ENCODE measurements around the gene COQ2.
"Not testable (repeated sequence)": the region's sequence is repeated elsewhere in the genome, so short reads cannot be mapped to it uniquely, and the experiment has no call there.

The COQ2 gene

DNA sequence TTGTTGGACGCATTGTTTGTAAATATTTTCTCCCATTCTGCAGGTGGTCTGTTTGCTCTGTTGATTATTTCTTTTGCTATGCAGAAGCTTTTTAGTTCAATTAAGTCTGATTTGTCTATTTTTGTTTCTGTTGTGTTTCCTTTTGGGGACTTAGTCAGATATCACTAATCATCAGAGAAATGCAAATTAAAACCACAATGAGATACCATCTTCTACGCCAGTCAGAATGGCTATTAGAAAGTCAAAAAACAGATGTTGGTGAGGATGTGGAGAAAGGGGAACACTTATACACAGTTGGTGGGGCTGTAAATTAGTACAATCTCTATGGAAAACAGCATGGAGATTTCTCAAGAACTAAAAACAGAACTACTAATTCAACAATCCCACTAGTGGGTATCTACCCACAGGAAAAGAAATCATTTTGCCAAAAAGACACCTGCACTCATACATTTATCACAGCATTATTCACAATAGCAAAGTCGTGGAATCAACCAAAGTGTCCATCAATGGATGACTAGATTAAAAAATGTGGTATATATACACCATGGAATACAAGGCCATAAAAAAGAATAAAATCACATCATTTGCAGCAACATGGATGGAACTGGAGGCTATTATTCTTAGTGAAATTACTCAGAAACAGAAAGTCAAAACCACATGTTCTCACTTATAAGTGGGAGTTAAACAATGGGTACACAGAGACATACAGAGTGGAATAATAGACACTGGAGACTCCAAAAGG is 8.1 kb downstream of the COQ2 start:
- H3F3A ChIP-seq (ENCODE audit: control insufficient read depth, insufficient read depth), result peaks cover 12% of the 10 kb centered on the region; the same call in 1 of the 2 replicates
- peak overlapping the region; percentile 18; the same call in 1 of the 2 replicates for H3K4me3 ChIP-seq (ENCODE audit: low read length)
- no peaks in the 10 kb centered on the region for H4K20me1 ChIP-seq (ENCODE audit: control insufficient read depth, insufficient read depth, low read depth, low read length)
- H3K9me2 ChIP-seq (replicated peaks; ENCODE audit: control insufficient read depth, low read length), result no peaks in the 10 kb centered on the region
- TF ChIP-seq, protein P1, sequence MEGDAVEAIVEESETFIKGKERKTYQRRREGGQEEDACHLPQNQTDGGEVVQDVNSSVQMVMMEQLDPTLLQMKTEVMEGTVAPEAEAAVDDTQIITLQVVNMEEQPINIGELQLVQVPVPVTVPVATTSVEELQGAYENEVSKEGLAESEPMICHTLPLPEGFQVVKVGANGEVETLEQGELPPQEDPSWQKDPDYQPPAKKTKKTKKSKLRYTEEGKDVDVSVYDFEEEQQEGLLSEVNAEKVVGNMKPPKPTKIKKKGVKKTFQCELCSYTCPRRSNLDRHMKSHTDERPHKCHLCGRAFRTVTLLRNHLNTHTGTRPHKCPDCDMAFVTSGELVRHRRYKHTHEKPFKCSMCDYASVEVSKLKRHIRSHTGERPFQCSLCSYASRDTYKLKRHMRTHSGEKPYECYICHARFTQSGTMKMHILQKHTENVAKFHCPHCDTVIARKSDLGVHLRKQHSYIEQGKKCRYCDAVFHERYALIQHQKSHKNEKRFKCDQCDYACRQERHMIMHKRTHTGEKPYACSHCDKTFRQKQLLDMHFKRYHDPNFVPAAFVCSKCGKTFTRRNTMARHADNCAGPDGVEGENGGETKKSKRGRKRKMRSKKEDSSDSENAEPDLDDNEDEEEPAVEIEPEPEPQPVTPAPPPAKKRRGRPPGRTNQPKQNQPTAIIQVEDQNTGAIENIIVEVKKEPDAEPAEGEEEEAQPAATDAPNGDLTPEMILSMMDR (IDR thresholded peaks at IDR 0.05; ENCODE audit: low read depth, low read length, poor library complexity, severe bottlenecking), result no peak
- TF ChIP-seq EZH2phosphoT487 (IDR thresholded peaks at IDR 0.05; ENCODE audit: borderline replicate concordance, low read length), result no peak
- H3K27me3 ChIP-seq (ENCODE audit: control insufficient read depth, low read length), result no peaks in the 10 kb centered on the region
- peaks cover 30% of the 10 kb centered on the region for H3K4me1 ChIP-seq (ENCODE audit: control insufficient read depth, low read length)
- no peak overlapping the region for H3K27ac ChIP-seq (ENCODE audit: low read depth, low read length)
- H3K79me2 ChIP-seq (ENCODE audit: control insufficient read depth, low read length), result peaks cover 12% of the 10 kb centered on the region
- peak overlapping the region; percentile 55 for H3K4me2 ChIP-seq (ENCODE audit: low read length)
- no peaks in the 10 kb centered on the region for H3K9me3 ChIP-seq (ENCODE audit: control insufficient read depth, insufficient read depth, low read length)
- peaks cover 31% of the 10 kb centered on the region for H3K36me3 ChIP-seq (ENCODE audit: control insufficient read depth, low read length)

DNA sequence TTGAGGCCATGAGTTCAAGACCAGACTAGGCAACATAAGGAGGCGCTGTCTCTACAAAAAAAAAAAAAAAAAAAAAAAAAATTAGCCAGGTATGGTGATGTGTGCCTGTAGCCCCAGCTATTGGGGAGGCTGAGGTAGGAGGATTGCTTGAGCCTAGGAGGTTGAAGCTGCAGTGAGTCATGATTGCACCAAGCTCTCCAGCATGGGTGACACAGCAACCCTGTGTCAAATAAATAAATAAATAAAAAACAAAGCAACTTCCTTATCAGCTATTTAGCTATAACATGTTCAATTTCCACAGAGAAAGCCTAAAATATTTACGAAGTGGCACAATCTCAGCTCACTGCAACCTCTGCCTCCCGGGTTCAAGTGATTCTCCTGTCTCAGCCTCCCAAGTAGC is 10.7 kb downstream of the COQ2 start:
- not testable (repeated sequence) for H3K27ac ChIP-seq (ENCODE audit: low read depth, low read length); H3K79me2 ChIP-seq (ENCODE audit: control insufficient read depth, low read length); H3K4me2 ChIP-seq (ENCODE audit: low read length); H3K4me3 ChIP-seq (ENCODE audit: low read length); H3K9me2 ChIP-seq (replicated peaks; ENCODE audit: control insufficient read depth, low read length); H3K9me3 ChIP-seq (ENCODE audit: control insufficient read depth, insufficient read depth, low read length); H4K20me1 ChIP-seq (ENCODE audit: control insufficient read depth, insufficient read depth, low read depth, low read length); H3K27me3 ChIP-seq (ENCODE audit: control insufficient read depth, low read length)
- Histone ChIP-seq H3K36me3 (ENCODE audit: control insufficient read depth, low read length) (peaks cover 39% of the 10 kb centered on the region), H3K4me1 (ENCODE audit: control insufficient read depth, low read length) (peaks cover 27% of the 10 kb centered on the region), H3F3A (ENCODE audit: control insufficient read depth, insufficient read depth) (peaks cover 12% of the 10 kb centered on the region; the same call in 1 of the 2 replicates)

DNA sequence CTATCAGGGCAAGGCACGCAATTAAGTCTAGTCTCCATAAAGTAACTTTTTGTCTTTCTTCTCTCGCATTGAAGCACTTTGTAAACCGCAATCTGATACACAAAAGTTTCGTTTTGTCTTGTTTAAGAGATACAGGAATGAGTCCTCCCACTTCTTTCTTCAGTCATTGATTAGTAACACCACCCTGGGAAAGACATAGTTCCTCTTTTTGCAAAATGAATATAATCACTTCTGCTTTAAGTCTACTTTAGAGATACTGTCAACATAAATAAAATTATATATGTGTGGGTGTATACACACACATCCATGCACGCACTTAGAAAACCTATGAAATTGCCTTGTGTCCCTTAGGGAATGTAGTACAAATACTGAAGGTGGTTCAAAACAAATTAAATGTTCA is 11.7 kb downstream of the COQ2 start:
- Histone ChIP-seq H3K36me3 (ENCODE audit: control insufficient read depth, low read length) (peaks cover 38% of the 10 kb centered on the region), H3K4me3 (ENCODE audit: low read length) (no peak overlapping the region), H3K27me3 (ENCODE audit: control insufficient read depth, low read length) (no peaks in the 10 kb centered on the region), H3F3A (ENCODE audit: control insufficient read depth, insufficient read depth) (peaks cover 12% of the 10 kb centered on the region; the same call in 1 of the 2 replicates), H3K9me3 (ENCODE audit: control insufficient read depth, insufficient read depth, low read length) (no peaks in the 10 kb centered on the region), H4K20me1 (ENCODE audit: control insufficient read depth, insufficient read depth, low read depth, low read length) (no peaks in the 10 kb centered on the region), H3K4me1 (ENCODE audit: control insufficient read depth, low read length) (peaks cover 27% of the 10 kb centered on the region), H3K4me2 (ENCODE audit: low read length) (peak overlapping the region; percentile 19; the same call in 1 of the 2 replicates), H3K79me2 (ENCODE audit: control insufficient read depth, low read length) (no peaks in the 10 kb centered on the region), H3K27ac (ENCODE audit: low read depth, low read length) (no peak overlapping the region), H3K9me2 (replicated peaks; ENCODE audit: control insufficient read depth, low read length) (no peaks in the 10 kb centered on the region)
- no peak for TF ChIP-seq EZH2phosphoT487 (IDR thresholded peaks at IDR 0.05; ENCODE audit: borderline replicate concordance, low read length)
- TF ChIP-seq, protein P1 (IDR thresholded peaks at IDR 0.05; ENCODE audit: low read depth, low read length, poor library complexity, severe bottlenecking), result no peak

DNA sequence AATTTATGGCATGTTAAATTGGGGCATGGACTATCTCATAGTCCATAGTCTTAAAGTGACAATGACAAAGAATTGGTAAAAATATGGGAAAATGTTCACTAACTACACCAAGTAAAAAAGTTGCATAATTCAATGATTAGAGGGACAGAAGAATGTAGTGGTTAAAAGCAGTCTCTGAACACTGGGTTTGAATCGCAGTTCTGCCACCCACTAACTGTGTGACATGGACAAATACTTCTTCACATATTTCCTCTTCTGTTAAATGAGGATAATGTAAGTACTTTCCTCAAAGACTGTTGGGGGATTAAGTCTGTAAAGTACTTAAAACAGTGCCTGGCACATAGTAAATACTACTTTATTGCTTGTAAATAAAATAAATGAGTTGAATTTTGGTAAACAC is 15.3 kb downstream of the COQ2 start:
- Histone ChIP-seq H3K27ac (ENCODE audit: low read depth, low read length) (no peak overlapping the region), H3K4me3 (ENCODE audit: low read length) (no peak overlapping the region), H3K4me1 (ENCODE audit: control insufficient read depth, low read length) (peaks cover 13% of the 10 kb centered on the region), H3K27me3 (ENCODE audit: control insufficient read depth, low read length) (no peaks in the 10 kb centered on the region), H3K9me3 (ENCODE audit: control insufficient read depth, insufficient read depth, low read length) (no peaks in the 10 kb centered on the region), H3K4me2 (ENCODE audit: low read length) (no peak overlapping the region), H4K20me1 (ENCODE audit: control insufficient read depth, insufficient read depth, low read depth, low read length) (no peaks in the 10 kb centered on the region), H3K36me3 (ENCODE audit: control insufficient read depth, low read length) (peaks cover 40% of the 10 kb centered on the region), H3K9me2 (replicated peaks; ENCODE audit: control insufficient read depth, low read length) (no peaks in the 10 kb centered on the region), H3K79me2 (ENCODE audit: control insufficient read depth, low read length) (no peaks in the 10 kb centered on the region), H3F3A (ENCODE audit: control insufficient read depth, insufficient read depth) (0 out of 2 replicates have a peak, but pooled peaks cover 5% of the 10 kb centered on the region)
- TF ChIP-seq, protein P1 (IDR thresholded peaks at IDR 0.05; ENCODE audit: low read depth, low read length, poor library complexity, severe bottlenecking), result no peak
- no peak for TF ChIP-seq EZH2phosphoT487 (IDR thresholded peaks at IDR 0.05; ENCODE audit: borderline replicate concordance, low read length)
